ENCODE results near the gene DGKB.

The DGKB gene

GRCh38 chr7:14759785-14760184, 142.8 kb downstream of the DGKB start:
- DNase-seq (ENCODE audit: low spot score): no peak

GRCh38 chr7:14754631-14755030, 147.9 kb downstream of the DGKB start:
- no peak for DNase-seq (ENCODE audit: low spot score)

GRCh38 chr7:14752301-14752700, 150.2 kb downstream of the DGKB start:
- no peak for DNase-seq (ENCODE audit: low spot score)

GRCh38 chr7:14751461-14751860, 151.1 kb downstream of the DGKB start:
- DNase-seq (ENCODE audit: low spot score): no peak

GRCh38 chr7:14748461-14748860, 154.1 kb downstream of the DGKB start:
- no peak for DNase-seq (ENCODE audit: low spot score)

GRCh38 chr7:14747701-14748100, 154.8 kb downstream of the DGKB start:
- DNase-seq (ENCODE audit: low spot score): no peak

- DNase-seq (ENCODE audit: low spot score): no peak
Observed at GRCh38 chr7:14745076-14745475, 157.5 kb downstream of the DGKB start.

- DNase-seq (ENCODE audit: low spot score): no peak
Observed at GRCh38 chr7:14740606-14741005, 161.9 kb downstream of the DGKB start.

GRCh38 chr7:14739841-14740185, 162.7 kb downstream of the DGKB start:
- no peak for DNase-seq (ENCODE audit: low spot score)

GRCh38 chr7:14739168-14739840, 163.2 kb downstream of the DGKB start:
- DNase-seq (ENCODE audit: low spot score): no peak

GRCh38 chr7:14738086-14738485, 164.5 kb downstream of the DGKB start:
- DNase-seq (ENCODE audit: low spot score): no peak

GRCh38 chr7:14734839-14735321, 167.7 kb downstream of the DGKB start:
- DNase-seq (ENCODE audit: low spot score): no peak

GRCh38 chr7:14720785-14721184, 181.8 kb downstream of the DGKB start:
- no peak for DNase-seq (ENCODE audit: low spot score)

- no peak for DNase-seq (ENCODE audit: low spot score)
Observed at GRCh38 chr7:14717816-14718215, 184.7 kb downstream of the DGKB start.

GRCh38 chr7:14717169-14717568, 185.4 kb downstream of the DGKB start:
- no peak for DNase-seq (ENCODE audit: low spot score)

GRCh38 chr7:14714161-14714728, 188.3 kb downstream of the DGKB start:
- peak; percentile 73 for DNase-seq (ENCODE audit: low spot score)

- no peak for DNase-seq (ENCODE audit: low spot score)
Observed at GRCh38 chr7:14698239-14698638, 204.3 kb downstream of the DGKB start.

- DNase-seq (ENCODE audit: low spot score): no peak
Observed at GRCh38 chr7:14697684-14698083, 204.9 kb downstream of the DGKB start.

- DNase-seq (ENCODE audit: low spot score): peak; percentile 26
Observed at GRCh38 chr7:14691597-14692203, 210.9 kb downstream of the DGKB start.

GRCh38 chr7:14691034-14691433, 211.5 kb downstream of the DGKB start:
- DNase-seq (ENCODE audit: low spot score): no peak

GRCh38 chr7:14690486-14690885, 212.1 kb downstream of the DGKB start:
- no peak for DNase-seq (ENCODE audit: low spot score)

GRCh38 chr7:14690075-14690474, 212.5 kb downstream of the DGKB start:
- no peak for DNase-seq (ENCODE audit: low spot score)

- no peak for DNase-seq (ENCODE audit: low spot score)
Observed at GRCh38 chr7:14688208-14688607, 214.3 kb downstream of the DGKB start.

- DNase-seq (ENCODE audit: low spot score): no peak
Observed at GRCh38 chr7:14687777-14688176, 214.8 kb downstream of the DGKB start.

All from activated CD4-positive, alpha-beta T cell treated with anti-CD3 and anti-CD28 coated beads, Interleukin-2, Interleukin-4, amounts not matched to agents 100 ng/mL and 50 ng/mL, durations not matched to agents 16 hours and 8 hours (primary cell).